ENCODE measurements around the gene HIRA. TPM values are rescaled to one million over a fixed set of nuclear protein-coding genes. Genes with fewer than 3 reads are reported as not detected.

Gene HIRA
- total and polyA plus RNA-seq, 9 of the 15 experiments (the other 6 are each of a cell fraction or from before 2014, with no cell fraction given): 0.96 to 132 (median 58.4) TPM

- TF ChIP-seq CBX8 (IDR thresholded peaks at IDR 0.05; ENCODE audit: borderline replicate concordance, extremely low read depth, low read depth, low read length, poor library complexity, severe bottlenecking): peak; percentile 26
- peak; percentile 66 for TF ChIP-seq ZBTB40 (IDR thresholded peaks at IDR 0.05)
- TF ChIP-seq ZBTB40 (CRISPR knock-in tag; IDR thresholded peaks at IDR 0.05): no peak; the same call in 1 of the 2 replicates
- peak; percentile 97; the same call in 1 of the 2 replicates for TF ChIP-seq ILF3 (IDR thresholded peaks at IDR 0.05; ENCODE audit: borderline replicate concordance)
- peak; percentile 96 for TF ChIP-seq CAMTA2 (CRISPR knock-in tag; conservative IDR thresholded peaks at IDR 0.05)
- TF ChIP-seq ZNF24 (IDR thresholded peaks at IDR 0.05): peak; percentile 73
- peak; percentile 77 for TF ChIP-seq RBBP5 (IDR thresholded peaks at IDR 0.05; ENCODE audit: borderline replicate concordance, insufficient read depth, low read length, poor library complexity, severe bottlenecking)
- TF ChIP-seq CBX2 (IDR thresholded peaks at IDR 0.05; ENCODE audit: insufficient read depth, low read length, poor library complexity, severe bottlenecking): peak; percentile 30
- TF ChIP-seq NFIC (IDR thresholded peaks at IDR 0.05): peak; percentile 25; the same call in 1 of the 2 replicates
- no peak; the same call in 1 of the 2 replicates for TF ChIP-seq SMARCA4 (IDR thresholded peaks at IDR 0.05)
- no peak for TF ChIP-seq BRF2 (IDR thresholded peaks at IDR 0.05; ENCODE audit: borderline replicate concordance, insufficient read depth, insufficient read length)
- peak; percentile 85; the same call in 1 of the 2 replicates for TF ChIP-seq ZNF76 (CRISPR knock-in tag; IDR thresholded peaks at IDR 0.05; ENCODE audit: borderline replicate concordance)
- TF ChIP-seq ZNF766 (CRISPR knock-in tag; conservative IDR thresholded peaks at IDR 0.05): 0 out of 2 replicates have a peak, but pooled peaks have one; percentile 67
- 0 out of 2 replicates have a peak, but pooled peaks have one; percentile 5 for TF ChIP-seq SRSF3 (IDR thresholded peaks at IDR 0.05; ENCODE audit: insufficient read depth, low read length)
- TF ChIP-seq NR2C2 (CRISPR knock-in tag; IDR thresholded peaks at IDR 0.05): no peak; the same call in 1 of the 2 replicates
- TF ChIP-seq NR2C2 (tag; IDR thresholded peaks at IDR 0.05): peak; percentile 75
- no peak for TF ChIP-seq ZZZ3 (IDR thresholded peaks at IDR 0.05)
Measured at GRCh38 chr22:19291218-19291579, 140.3 kb downstream of the HIRA start (continued).
